Right lobe of liver (tissue), 4 donors: ENCODE data around the gene NDNF.

Experiments
- POLR2A ChIP-seq: fragments of 450-650 bp; IDR thresholded peaks from one replicate; pipeline ENCODE4 v1.6.1; 2017; ENCODE audit warnings: antibody characterized with exemption, mild to moderate bottlenecking
- TF ChIP-seq, protein P1 (sequence below), 4 donors: fragments of 200-600 bp in 3 of 4; fragments of 450-650 bp in 1 of 4; IDR thresholded peaks; one replicate each; pipeline versions ENCODE4 v1.5.1 to v1.8.0; 2016 to 2022; ENCODE audit warnings: antibody characterized with exemption in 4 of 4, mild to moderate bottlenecking in 2 of 4
- donor health status: DM: no; HTN: no; CAD: no.
- donor health status: DM: no; HTN: no; CAD: no.
- donor health status: DM: no; HTN: yes; CAD: no.

DNA sequence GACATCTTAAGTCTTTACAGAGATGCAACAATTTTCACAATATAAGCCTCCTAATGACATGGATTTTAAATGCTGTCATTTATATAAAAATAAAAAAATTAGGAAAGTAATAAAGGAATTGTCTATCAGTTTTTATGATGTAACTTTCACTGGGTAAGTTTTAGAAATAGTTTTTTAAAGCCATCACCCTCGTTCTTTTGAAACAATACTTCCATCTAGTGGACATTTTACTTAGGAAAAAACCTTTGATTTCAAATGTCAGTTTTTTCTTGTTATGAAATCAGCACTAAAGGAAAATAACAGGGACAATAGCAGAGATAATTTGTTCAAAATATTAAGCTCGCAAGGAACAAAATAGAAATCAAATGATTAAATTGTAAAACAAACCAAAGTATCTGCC lies 24.3 kb upstream of the NDNF start:
- TF ChIP-seq, protein P1, sequence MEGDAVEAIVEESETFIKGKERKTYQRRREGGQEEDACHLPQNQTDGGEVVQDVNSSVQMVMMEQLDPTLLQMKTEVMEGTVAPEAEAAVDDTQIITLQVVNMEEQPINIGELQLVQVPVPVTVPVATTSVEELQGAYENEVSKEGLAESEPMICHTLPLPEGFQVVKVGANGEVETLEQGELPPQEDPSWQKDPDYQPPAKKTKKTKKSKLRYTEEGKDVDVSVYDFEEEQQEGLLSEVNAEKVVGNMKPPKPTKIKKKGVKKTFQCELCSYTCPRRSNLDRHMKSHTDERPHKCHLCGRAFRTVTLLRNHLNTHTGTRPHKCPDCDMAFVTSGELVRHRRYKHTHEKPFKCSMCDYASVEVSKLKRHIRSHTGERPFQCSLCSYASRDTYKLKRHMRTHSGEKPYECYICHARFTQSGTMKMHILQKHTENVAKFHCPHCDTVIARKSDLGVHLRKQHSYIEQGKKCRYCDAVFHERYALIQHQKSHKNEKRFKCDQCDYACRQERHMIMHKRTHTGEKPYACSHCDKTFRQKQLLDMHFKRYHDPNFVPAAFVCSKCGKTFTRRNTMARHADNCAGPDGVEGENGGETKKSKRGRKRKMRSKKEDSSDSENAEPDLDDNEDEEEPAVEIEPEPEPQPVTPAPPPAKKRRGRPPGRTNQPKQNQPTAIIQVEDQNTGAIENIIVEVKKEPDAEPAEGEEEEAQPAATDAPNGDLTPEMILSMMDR (IDR thresholded peaks at IDR 0.05): peak; percentile 53 to 64 (median 62)
- no peak for TF ChIP-seq POLR2A
